ENCODE measurements around the gene BEST1.

- TF ChIP-seq POLR2A (IDR thresholded peaks at IDR 0.05; ENCODE audit: extremely low read depth, insufficient read length) (no peak), CTCF (IDR thresholded peaks at IDR 0.05; ENCODE audit: low read depth, low read length) (no peak), MYC (IDR thresholded peaks at IDR 0.05; ENCODE audit: low read depth, low read length) (no peak)
- TF ChIP-seq, protein P1, sequence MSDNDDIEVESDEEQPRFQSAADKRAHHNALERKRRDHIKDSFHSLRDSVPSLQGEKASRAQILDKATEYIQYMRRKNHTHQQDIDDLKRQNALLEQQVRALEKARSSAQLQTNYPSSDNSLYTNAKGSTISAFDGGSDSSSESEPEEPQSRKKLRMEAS (IDR thresholded peaks at IDR 0.05; ENCODE audit: low read depth, low read length) = no peak
Observed at GRCh38 chr11:62012832-62013461, 62.8 kb downstream of the BEST1 start.

Measured in NB4 (cell line).